Neutrophil (primary cell): ENCODE results near the gene NUP62.

ENCODE experiments used
- H3K27ac ChIP-seq: fragments of 200-600 bp; sonication (generic); 2 replicates; pipeline ENCODE4 v1.5.1; 2016; ENCODE audit warnings: mild to moderate bottlenecking, moderate library complexity
- H3K27me3 ChIP-seq: fragments of 200-600 bp; sonication (generic); 2 replicates; pipeline ENCODE4 v1.6.0; 2016; ENCODE audit warnings: mild to moderate bottlenecking
- H3K36me3 ChIP-seq: fragments of 200-600 bp; sonication (generic); 2 replicates; pipeline ENCODE4 v1.5.1; 2017
- H3K4me1 ChIP-seq, 2 experiments: fragments of 200-600 bp in 1 of 2; sonication (generic) in 1 of 2; 1 replicate in 1 of 2; 2 replicates in 1 of 2; pipeline versions ENCODE4 v1.5.1 to v1.6.1; 2013 to 2016; ENCODE audit warnings: low read depth in 1 of 2, low read length in 1 of 2, mild to moderate bottlenecking in 1 of 2, moderate library complexity in 1 of 2; ENCODE audit not compliant: control insufficient read depth in 1 of 2, insufficient read depth in 1 of 2
- H3K4me3 ChIP-seq, 2 experiments: fragments of 200-600 bp in 1 of 2; sonication (generic) in 1 of 2; 1 replicate in 1 of 2; 2 replicates in 1 of 2; pipeline ENCODE4 v1.5.1; 2013 to 2016; ENCODE audit warnings: low read depth in 1 of 2, low read length in 1 of 2, mild to moderate bottlenecking in 1 of 2, moderate library complexity in 1 of 2
- H3K9me3 ChIP-seq: fragments of 200-600 bp; sonication (generic); 2 replicates; pipeline ENCODE4 v1.5.1; 2016
- CTCF ChIP-seq: fragments of 200-600 bp; sonication (generic); IDR thresholded peaks from 2 replicates; pipeline ENCODE4 v1.5.1; 2016; ENCODE audit warnings: antibody characterized with exemption

NUP62 gene

DNA sequence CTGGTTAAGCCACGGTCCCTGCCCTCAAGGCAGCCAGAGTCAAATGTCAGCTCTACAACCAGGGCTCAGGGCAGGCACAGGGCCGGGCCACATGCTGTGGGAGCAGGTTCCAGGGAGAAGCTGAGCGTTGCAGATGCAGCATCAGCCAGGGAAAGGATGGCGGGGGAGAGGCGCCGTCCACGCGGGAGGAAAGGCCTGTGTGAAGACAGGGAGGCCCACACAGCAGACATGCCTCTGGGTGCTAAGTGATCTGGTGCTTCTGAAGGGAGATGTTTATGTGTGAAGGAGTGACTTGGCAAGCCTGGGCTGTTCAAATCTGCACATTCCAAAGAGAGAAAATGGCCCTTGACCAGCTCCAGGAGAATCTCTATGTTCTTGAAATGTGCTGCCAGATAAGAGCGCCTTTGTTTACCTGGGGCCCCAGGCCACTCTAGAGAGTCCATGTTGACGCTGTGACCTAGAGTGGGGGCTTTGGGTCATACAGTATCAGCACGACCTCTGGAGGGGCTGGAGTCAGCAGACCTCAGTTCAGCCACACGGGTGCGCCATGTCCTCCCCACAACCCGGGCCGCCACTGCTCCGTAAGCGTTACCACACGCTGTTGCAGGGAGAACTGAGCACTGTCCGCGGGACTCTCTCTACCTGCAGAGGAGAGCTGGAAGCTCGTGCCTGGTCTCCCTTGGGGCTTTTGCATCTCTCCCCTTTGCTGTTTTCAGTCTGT, 16.2 kb downstream of the NUP62 start:
- Histone ChIP-seq H3K27me3 (no peaks in the 10 kb centered on the region), H3K4me3 (no peak overlapping the region), H3K4me1 (peaks cover 24 to 26% of the 10 kb centered on the region in 2 experiments), H3K36me3 (peaks cover 37% of the 10 kb centered on the region), H3K27ac (no peak overlapping the region), H3K9me3 (no peaks in the 10 kb centered on the region)
- TF ChIP-seq CTCF, result no peak

GRCh38 chr19:49911381-49912145, 17.7 kb downstream of the NUP62 start:
- Histone ChIP-seq H3K27ac (peak overlapping the region; percentile 63), H3K4me3 (no peak overlapping the region), H3K36me3 (peaks cover 50% of the 10 kb centered on the region)

GRCh38 chr19:49910179-49910578, 19.1 kb downstream of the NUP62 start:
- no peaks in the 10 kb centered on the region for H3K27me3 ChIP-seq
- no peak for TF ChIP-seq CTCF
- H3K9me3 ChIP-seq, result no peaks in the 10 kb centered on the region
- no peak overlapping the region for H3K27ac ChIP-seq
- peaks cover 9 to 13% of the 10 kb centered on the region in 2 experiments for H3K4me1 ChIP-seq
- H3K4me3 ChIP-seq, result no peak overlapping the region
- H3K36me3 ChIP-seq, result peaks cover 52% of the 10 kb centered on the region

More at GRCh38 chr19:49911381-49912145, 17.7 kb downstream of the NUP62 start:
- Histone ChIP-seq H3K9me3 (no peaks in the 10 kb centered on the region), H3K4me1 (peaks cover 9 to 13% of the 10 kb centered on the region in 2 experiments), H3K27me3 (no peaks in the 10 kb centered on the region)
- TF ChIP-seq CTCF, result no peak

GRCh38 chr19:49908480-49909420, 20.6 kb downstream of the NUP62 start:
- H3K4me1 ChIP-seq, result peaks cover 9 to 13% of the 10 kb centered on the region in 2 experiments
- H3K27ac ChIP-seq, result no peak overlapping the region
- no peak for TF ChIP-seq CTCF
- H3K36me3 ChIP-seq, result peaks cover 47% of the 10 kb centered on the region
- H3K9me3 ChIP-seq, result no peaks in the 10 kb centered on the region
- no peak overlapping the region for H3K4me3 ChIP-seq
- no peaks in the 10 kb centered on the region for H3K27me3 ChIP-seq

DNA sequence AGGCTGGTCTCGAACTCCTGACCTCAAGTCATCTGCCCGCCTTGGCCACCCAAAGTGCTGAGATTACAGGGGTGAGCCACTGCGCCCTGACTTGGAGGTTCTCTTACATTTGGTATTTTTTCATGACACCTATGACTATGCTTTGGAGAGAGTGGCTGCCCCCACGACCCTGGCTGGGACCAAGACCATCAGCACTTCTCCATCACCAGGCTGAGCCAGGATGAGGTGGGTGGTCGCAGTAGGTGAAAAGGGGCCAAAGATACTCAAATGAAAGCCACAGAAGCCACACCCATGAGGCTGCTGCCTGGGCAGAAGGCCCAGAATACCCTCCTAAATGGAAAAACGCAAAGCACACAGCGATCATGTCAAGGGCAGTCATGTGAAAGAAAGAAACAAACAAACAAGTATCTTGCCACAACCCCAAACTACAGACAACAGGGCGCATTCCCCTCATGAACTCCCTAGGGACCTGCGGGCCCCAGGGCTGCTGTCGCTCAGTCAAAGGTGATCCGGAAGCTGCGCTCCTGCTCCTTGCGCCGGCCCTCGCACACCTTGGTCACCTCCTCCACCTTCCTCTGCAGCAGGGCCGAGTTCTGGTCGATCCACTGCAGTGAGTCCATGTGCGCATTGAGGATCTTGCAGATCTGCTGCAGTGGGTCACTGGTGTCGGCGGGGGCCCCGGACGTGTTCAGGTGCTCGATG, 21.4 kb downstream of the NUP62 start:
- H3K27ac ChIP-seq, result no peak overlapping the region
- peaks cover 9 to 13% of the 10 kb centered on the region in 2 experiments for H3K4me1 ChIP-seq
- H3K4me3 ChIP-seq, result no peak overlapping the region
- no peak for TF ChIP-seq CTCF
- H3K27me3 ChIP-seq, result no peaks in the 10 kb centered on the region
- peaks cover 38% of the 10 kb centered on the region for H3K36me3 ChIP-seq
- H3K9me3 ChIP-seq, result no peaks in the 10 kb centered on the region
